Brain microvascular endothelial cell (primary cell): ENCODE measurements around the gene CIAO1.

Experiments
- DNase-seq: peaks from one replicate; pipeline ENCODE4 v3.0.0-alpha.2; 2020
- H3K27ac ChIP-seq: fragments of 250-450 bp; sonication (Bioruptor Pico); 2 replicates; pipeline ENCODE4 v1.5.1; 2020; ENCODE audit warnings: mild to moderate bottlenecking, moderate library complexity
- H3K27me3 ChIP-seq: fragments of 250-450 bp; sonication (Bioruptor Pico); replicated peaks from 2 replicates; pipeline ENCODE4 v1.5.1; 2020; ENCODE audit warnings: mild to moderate bottlenecking
- H3K36me3 ChIP-seq: fragments of 250-450 bp; sonication (Bioruptor Pico); replicated peaks from 2 replicates; pipeline ENCODE4 v1.5.1; 2020; ENCODE audit warnings: mild to moderate bottlenecking
- H3K4me3 ChIP-seq: 2 replicates; pipeline ENCODE4 v1.5.1; 2011; ENCODE audit warnings: low read depth, mild to moderate bottlenecking, control low read depth, low read length, moderate library complexity
- CTCF ChIP-seq: IDR thresholded peaks from 2 replicates; pipeline ENCODE4 v1.5.1; 2011; ENCODE audit warnings: low read depth, mild to moderate bottlenecking, moderate library complexity, low read length, control low read depth, inconsistent platforms; ENCODE audit errors: missing control alignments
- in situ Hi-C: cut with HindIII; loops from 2 replicates; pipeline ENCODE4 v1.10.0; 2017; ENCODE audit warnings: low sequenced_read_pairs, low pct_ligation_motif_present

The CIAO1 gene

GRCh38 chr2:96301865-96302264, 35.8 kb downstream of the CIAO1 start:
- TF ChIP-seq CTCF: no peak
- Histone ChIP-seq H3K36me3 (peaks cover 65% of the 10 kb centered on the region), H3K27ac (no peak overlapping the region), H3K4me3 (no peak overlapping the region), H3K27me3 (no peaks in the 10 kb centered on the region)
- DNase-seq: no peak
- in situ Hi-C loops: no loop called here

- in situ Hi-C loops: no loop called here
- DNase-seq: no peak
- no peak overlapping the region for H3K27ac ChIP-seq
- H3K4me3 ChIP-seq: peak overlapping the region; percentile 99
- no peaks in the 10 kb centered on the region for H3K27me3 ChIP-seq
- TF ChIP-seq CTCF: no peak
- H3K36me3 ChIP-seq: peaks cover 37% of the 10 kb centered on the region
Observed at GRCh38 chr2:96304606-96305005, 38.6 kb downstream of the CIAO1 start.

GRCh38 chr2:96305091-96305978, 39.3 kb downstream of the CIAO1 start, which contains the start of gene SNRNP200:
Gene SNRNP200 (minus strand): TSS chr2:96305546. CDS start chr2:96305437, 109 bp downstream.
- no peak for TF ChIP-seq CTCF
- in situ Hi-C loops: no loop called here
- DNase-seq: peak; percentile 56
- Histone ChIP-seq H3K27ac (peak within 1 kb of the TSS; percentile 33), H3K36me3 (peaks cover 30% of the 10 kb centered on the region), H3K4me3 (peak within 1 kb of the TSS; percentile 99), H3K27me3 (no peaks in the 10 kb centered on the region)

- Histone ChIP-seq H3K27me3 (no peaks in the 10 kb centered on the region), H3K36me3 (peaks cover 26% of the 10 kb centered on the region), H3K27ac (peak overlapping the region; percentile 33), H3K4me3 (peak overlapping the region; percentile 99)
- no peak for TF ChIP-seq CTCF
- in situ Hi-C loops: no loop called here
- no peak for DNase-seq
Observed at GRCh38 chr2:96305979-96306308, 39.9 kb downstream of the CIAO1 start.

GRCh38 chr2:96306370-96306769, 40.3 kb downstream of the CIAO1 start:
- DNase-seq: no peak
- no peaks in the 10 kb centered on the region for H3K27me3 ChIP-seq
- no peak for TF ChIP-seq CTCF
- H3K36me3 ChIP-seq: peaks cover 22% of the 10 kb centered on the region
- in situ Hi-C loops: no loop called here
- no peak overlapping the region for H3K27ac ChIP-seq
- peak overlapping the region; percentile 99 for H3K4me3 ChIP-seq

GRCh38 chr2:96308248-96308647, 42.2 kb downstream of the CIAO1 start:
- Histone ChIP-seq H3K27me3 (no peaks in the 10 kb centered on the region), H3K36me3 (peaks cover 3% of the 10 kb centered on the region), H3K4me3 (no peak overlapping the region), H3K27ac (no peak overlapping the region)
- no peak for DNase-seq
- in situ Hi-C loops: no loop called here
- TF ChIP-seq CTCF: no peak
